Activated CD4-positive, CD25-positive, alpha-beta regulatory T cell treated with anti-CD3 and anti-CD28 coated beads, Interleukin-2, amount 50 U/mL, for 72 hours (primary cell): ENCODE measurements around the gene POM121C.
"Not testable (repeated sequence)": the region's sequence is repeated elsewhere in the genome, so short reads cannot be mapped to it uniquely, and the experiment has no call there.

Experiments
- DNase-seq: peaks from one replicate; pipeline ENCODE4 v3.0.0; 2021

POM121C gene

GRCh38 chr7:75485979-75486643, at the start of gene POM121C:
Gene POM121C, minus strand, starts transcription at chr7:75486299. Its CDS starts 44,803 bp downstream, at chr7:75441496.
- DNase-seq, result peak; percentile 85

DNA sequence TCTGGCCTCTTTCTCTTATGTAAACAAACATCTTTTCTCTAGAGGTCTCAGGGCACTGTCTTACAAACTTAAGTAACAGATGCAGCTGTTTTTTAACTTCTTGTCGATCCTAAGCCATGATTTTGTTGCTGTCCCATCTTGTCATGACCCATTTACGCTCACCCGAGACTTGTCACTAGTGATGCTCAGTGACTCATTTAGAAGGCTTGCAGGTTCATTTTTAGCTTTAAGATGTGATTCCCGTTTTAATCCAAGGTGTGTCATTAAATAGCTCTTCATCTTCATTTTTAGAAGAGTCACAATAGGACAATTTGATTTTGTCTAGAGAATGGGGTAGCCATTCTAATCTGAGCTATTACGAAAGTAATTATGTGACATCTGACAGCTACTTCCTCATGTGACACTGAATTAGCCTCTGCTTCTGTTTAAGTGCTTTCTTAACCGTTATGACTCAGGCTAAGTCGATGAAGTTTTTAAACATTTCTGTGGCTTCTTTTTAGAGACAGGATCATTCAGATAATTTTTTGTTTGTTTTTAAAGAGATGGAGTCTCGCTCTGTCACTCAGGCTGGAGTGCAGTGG, 48.7 kb upstream of the POM121C start:
- DNase-seq, result no peak

- DNase-seq, result no peak
Observed at GRCh38 chr7:75533926-75534325, 47.8 kb upstream of the POM121C start.

GRCh38 chr7:75532639-75533038, 46.5 kb upstream of the POM121C start:
- no peak for DNase-seq

DNA sequence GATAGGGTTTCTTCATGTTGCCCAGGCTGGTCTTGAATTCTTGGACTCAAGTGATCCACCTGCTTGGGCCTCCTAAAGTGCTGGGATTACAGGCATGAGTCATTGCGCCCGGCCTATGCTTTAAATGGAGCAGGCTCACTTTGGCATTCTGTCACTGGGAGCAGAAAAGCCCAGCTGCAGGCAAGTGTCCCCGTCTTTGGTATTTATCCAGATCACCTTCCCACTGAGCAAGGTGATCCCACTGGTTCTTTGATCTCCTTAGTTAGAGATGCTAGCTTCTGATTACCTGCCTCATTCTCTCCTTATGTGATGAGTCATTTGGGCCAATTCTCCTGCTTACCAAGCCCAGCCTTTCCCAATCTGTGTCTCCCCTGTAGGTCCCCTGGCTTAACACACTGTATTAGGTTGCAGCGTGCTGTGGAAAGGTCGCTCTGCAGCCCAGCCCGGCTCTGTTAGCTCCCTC, 45.3 kb upstream of the POM121C start:
- no peak for DNase-seq

DNA sequence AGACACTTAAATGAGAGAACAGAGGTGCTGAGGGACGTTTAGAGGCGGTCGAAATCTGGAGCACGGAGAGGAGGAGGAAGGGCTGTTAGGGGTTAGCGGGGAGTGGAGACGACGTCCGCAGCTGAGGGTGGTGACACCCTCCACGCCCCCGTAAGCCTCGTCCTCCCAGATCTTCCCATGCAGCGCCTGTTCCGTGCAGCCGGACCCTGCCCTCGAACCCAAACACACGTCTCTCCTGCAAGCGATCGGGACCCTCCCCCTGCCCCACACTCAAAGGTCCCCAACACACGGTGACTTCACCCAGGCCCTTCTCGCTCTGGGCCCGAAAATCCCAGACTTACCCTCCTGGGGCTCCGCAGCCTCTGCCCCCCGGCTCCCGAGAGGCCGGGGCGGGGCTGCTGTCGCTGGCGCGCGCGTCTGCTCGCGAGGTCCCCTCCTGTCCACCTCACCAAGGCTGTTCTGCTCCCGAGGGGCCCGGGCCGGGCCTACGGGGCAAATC, 41.2 kb upstream of the POM121C start:
- DNase-seq, result not testable (repeated sequence)

GRCh38 chr7:75521727-75522126, 35.6 kb upstream of the POM121C start:
- not testable (repeated sequence) for DNase-seq

- DNase-seq, result not testable (repeated sequence)
Observed at GRCh38 chr7:75518842-75519241, 32.7 kb upstream of the POM121C start.

GRCh38 chr7:75509033-75509432, 22.9 kb upstream of the POM121C start:
- not testable (repeated sequence) for DNase-seq

- not testable (repeated sequence) for DNase-seq
Observed at GRCh38 chr7:75492020-75492419, 5.9 kb upstream of the POM121C start, which contains the start of gene SPDYE5. Gene SPDYE5, plus strand, starts transcription at chr7:75492320. Its CDS starts 1,728 bp downstream, at chr7:75494048.

GRCh38 chr7:75485355-75485978, 632 bp downstream of the POM121C start:
- DNase-seq, result peak; percentile 37

GRCh38 chr7:75480313-75480712, 5.8 kb downstream of the POM121C start:
- DNase-seq, result not testable (repeated sequence)

DNA sequence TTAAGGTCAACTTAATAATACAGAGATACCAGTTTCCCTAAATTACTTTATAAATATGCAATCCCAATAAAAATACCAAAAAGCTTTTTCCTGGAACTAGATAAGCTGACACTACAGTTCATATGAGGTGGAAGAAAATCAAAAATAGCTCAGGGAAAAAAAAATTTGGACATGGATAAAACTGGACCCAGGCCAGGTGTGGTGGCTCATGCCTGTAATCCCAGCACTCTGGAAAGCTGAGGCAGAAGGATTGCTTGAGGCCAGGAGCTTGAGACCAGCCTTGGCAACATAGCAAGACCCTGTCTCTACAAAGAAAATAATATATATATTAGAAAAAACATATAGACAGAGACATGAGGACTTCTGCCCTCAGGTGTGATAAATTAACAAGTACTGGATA, 8.6 kb downstream of the POM121C start:
- DNase-seq, result not testable (repeated sequence)

GRCh38 chr7:75470166-75470565, 15.9 kb downstream of the POM121C start:
- DNase-seq, result not testable (repeated sequence)

GRCh38 chr7:75460541-75460940, 25.6 kb downstream of the POM121C start:
- DNase-seq, result not testable (repeated sequence)

DNA sequence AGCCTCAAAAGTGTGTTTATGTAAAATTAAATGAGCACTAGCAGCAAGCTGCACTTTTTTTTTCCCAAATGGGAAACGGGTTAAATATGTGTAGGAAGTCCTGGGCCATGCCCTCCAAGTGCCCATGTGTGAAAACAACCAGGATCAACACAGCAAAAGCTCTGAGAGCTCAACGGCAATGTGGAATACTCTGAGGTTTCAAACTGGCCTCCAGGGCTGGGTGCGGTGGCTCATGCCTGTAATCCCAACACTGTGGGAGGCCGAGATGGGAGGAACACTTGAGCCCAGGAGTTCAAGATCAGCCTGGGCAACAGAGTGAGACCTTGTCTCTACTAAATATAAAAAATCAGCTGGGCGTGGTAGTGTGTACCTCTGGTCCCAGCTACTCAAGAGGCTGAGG, 28.1 kb downstream of the POM121C start:
- not testable (repeated sequence) for DNase-seq

DNA sequence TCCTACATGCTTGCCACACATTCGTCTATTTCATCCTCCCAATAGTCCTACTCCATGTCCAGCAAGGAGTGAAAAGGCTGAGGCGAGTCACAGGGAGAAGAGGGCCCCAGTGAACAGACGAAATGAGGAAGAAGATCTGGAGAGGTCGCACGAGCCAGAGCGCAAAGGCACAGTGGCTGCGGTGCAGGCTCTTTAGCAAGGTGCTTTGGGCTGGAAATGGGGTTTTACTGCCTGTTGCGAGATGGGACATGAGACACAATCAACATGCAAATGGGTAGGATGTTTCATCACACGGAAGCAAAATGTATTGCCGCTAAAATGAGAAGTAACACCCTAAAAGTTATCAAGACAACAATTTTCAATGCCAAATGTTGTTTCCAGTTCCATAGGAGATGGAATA, 29.7 kb downstream of the POM121C start:
- not testable (repeated sequence) for DNase-seq

DNA sequence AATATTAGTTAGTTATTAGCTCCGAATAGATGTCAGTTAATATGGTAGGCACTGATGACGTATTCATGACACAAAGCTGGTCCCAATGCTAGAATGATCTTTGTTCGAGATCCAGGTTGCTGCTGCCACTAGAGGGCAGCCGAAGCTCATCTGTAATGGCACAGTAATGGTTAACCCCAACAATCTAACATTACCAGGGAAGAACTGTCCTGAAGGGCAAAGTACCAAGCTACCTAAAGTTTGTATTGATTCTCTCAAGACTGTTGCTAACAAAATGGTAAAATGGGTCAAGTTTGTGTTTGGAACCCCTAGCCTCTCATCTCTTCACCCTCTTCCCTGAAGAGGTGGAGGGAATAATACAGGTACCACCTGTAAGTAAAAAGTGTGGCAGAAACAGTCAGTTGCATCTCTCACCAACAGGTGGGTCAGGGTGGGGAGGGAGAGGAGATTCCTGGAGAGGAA, 33.6 kb downstream of the POM121C start:
- not testable (repeated sequence) for DNase-seq

- not testable (repeated sequence) for DNase-seq
Observed at GRCh38 chr7:75449946-75450345, 36.2 kb downstream of the POM121C start.

DNA sequence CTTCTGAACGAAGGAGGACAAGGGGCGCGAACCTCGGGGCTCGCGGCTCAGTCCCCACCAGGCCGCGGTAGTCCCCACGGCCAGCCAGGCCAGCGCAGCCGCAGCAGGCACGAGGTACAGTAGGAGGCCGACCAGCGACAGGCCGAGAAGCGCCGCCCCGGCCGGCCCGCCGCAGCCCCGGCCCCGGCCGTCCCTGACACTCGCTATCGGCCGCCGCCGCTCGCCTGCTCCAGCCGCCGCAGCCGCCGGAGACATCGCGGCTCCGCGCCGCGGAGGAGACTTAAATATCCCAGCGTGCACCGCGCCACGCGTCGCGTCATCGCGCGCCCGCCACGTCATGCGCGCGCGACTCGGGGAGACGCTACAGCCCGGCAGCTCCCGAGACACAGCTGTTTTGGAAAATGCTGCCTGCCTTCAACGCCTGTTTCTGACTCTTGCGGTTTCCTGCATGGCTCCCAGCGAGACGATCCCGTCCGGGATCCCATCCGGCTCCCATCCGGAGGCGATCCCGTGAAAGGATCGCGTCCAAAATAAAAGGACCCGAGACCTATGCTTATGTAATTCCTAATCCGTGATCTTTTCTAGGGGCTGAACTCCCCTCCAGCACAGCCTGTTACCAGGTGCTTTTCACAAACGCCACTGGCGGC, 43.5 kb downstream of the POM121C start:
- peak; percentile 52 for DNase-seq

DNA sequence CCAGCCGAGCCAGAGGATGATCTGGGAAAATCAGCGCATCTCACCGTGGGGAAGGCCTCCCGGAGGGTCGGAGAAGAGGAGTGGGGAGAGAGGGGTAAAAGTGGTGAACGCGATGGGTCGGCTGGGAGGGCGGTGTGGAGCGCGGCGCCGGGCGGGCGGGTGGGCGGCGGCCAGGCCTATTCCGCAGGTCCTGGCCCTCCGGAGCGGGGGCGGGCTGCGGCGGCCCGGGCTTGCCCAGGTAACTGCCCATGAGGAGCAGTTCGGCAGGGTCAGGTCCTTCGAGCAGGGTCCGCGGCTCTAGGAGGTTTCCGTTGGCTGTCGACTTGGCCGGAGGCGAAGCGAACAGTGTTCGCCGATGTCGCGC, 44.0 kb downstream of the POM121C start:
- not testable (repeated sequence) for DNase-seq

DNA sequence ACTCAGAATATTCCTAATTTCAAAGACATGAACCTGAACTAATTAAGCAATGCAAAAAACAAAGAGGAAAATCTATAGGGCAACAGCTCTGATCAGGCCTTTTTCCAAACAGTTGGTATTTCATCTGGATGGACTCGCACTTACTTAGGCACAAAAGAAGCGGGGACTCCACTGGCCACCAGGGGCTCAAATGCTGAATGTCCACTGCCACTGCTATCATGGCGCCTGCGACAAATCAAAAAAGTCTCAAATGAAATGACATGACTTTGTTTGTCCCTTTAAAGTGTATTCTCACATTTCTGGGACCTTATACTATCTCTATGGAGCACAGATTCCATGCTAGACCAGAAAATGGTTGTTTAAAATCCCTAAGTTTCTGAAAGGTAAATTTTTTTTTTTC, 47.1 kb downstream of the POM121C start:
- not testable (repeated sequence) for DNase-seq

DNA sequence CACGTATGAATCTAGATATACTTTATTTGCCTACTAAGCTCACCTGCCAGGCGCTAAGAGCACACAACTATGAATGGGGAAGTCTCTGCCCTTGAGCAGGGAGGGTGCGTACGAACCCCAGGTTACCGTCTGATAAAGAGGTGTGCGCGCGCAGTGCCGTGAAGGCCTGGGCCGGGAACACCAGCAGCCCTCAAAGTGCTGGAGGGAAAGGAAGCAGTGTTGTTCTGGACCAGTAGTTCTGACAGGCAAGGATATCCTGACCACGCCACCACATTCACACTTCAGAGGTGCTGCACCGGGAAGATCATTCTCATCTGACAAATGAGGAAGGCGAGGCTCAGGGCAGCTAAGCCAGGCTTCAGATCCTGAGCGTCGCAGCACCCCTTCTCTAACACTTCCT, 62.6 kb downstream of the POM121C start:
- DNase-seq, result not testable (repeated sequence)
